Measurements from ENCODE around the gene MORF4L1. TPM values are rescaled to one million over a fixed set of nuclear protein-coding genes. Genes with fewer than 3 reads are reported as not detected.

MORF4L1 gene
- total RNA-seq, 1 donor from 2014 or later: 296 TPM

GRCh38 chr15:78944202-78944625, 71.5 kb downstream of the MORF4L1 start:
- Histone ChIP-seq H3K27me3 (ENCODE audit: control insufficient read depth, insufficient read depth, low read length) (no peaks in the 10 kb centered on the region), H3K4me3 (ENCODE audit: low read depth, low read length) (peak overlapping the region; percentile 74), H3K36me3 (ENCODE audit: control insufficient read depth, insufficient read depth, low read length) (no peaks in the 10 kb centered on the region)
- DNase-seq (ENCODE audit: low read depth) (no peak), FAIRE-seq (no peak)
- no peak for TF ChIP-seq CTCF (IDR thresholded peaks at IDR 0.05; ENCODE audit: insufficient read depth, low read length, severe bottlenecking)

- no peak for DNase-seq (ENCODE audit: low read depth)
- Histone ChIP-seq H3K36me3 (ENCODE audit: control insufficient read depth, insufficient read depth, low read length) (no peaks in the 10 kb centered on the region), H3K27me3 (ENCODE audit: control insufficient read depth, insufficient read depth, low read length) (no peaks in the 10 kb centered on the region), H3K4me3 (ENCODE audit: low read depth, low read length) (peak within 1 kb of the TSS; percentile 74)
- FAIRE-seq: no peak
- peak; percentile 3 for TF ChIP-seq CTCF (IDR thresholded peaks at IDR 0.05; ENCODE audit: insufficient read depth, low read length, severe bottlenecking)
Measured at GRCh38 chr15:78944669-78945407, 72.1 kb downstream of the MORF4L1 start, which contains the start of gene CTSH. Gene CTSH, minus strand, starts transcription at chr15:78945046. Its CDS starts 65 bp downstream, at chr15:78944981.

GRCh38 chr15:78946493-78946892, 73.8 kb downstream of the MORF4L1 start:
- FAIRE-seq (no peak), DNase-seq (ENCODE audit: low read depth) (no peak)
- no peaks in the 10 kb centered on the region for H3K27me3 ChIP-seq (ENCODE audit: control insufficient read depth, insufficient read depth, low read length)
- H3K36me3 ChIP-seq (ENCODE audit: control insufficient read depth, insufficient read depth, low read length): no peaks in the 10 kb centered on the region
- no peak for TF ChIP-seq CTCF (IDR thresholded peaks at IDR 0.05; ENCODE audit: insufficient read depth, low read length, severe bottlenecking)
- no peak overlapping the region for H3K4me3 ChIP-seq (ENCODE audit: low read depth, low read length)

- Histone ChIP-seq H3K27me3 (ENCODE audit: control insufficient read depth, insufficient read depth, low read length) (no peaks in the 10 kb centered on the region), H3K4me3 (ENCODE audit: low read depth, low read length) (no peak overlapping the region), H3K36me3 (ENCODE audit: control insufficient read depth, insufficient read depth, low read length) (no peaks in the 10 kb centered on the region)
- no peak for TF ChIP-seq CTCF (IDR thresholded peaks at IDR 0.05; ENCODE audit: insufficient read depth, low read length, severe bottlenecking)
- DNase-seq (ENCODE audit: low read depth) (no peak), FAIRE-seq (no peak)
Measured at GRCh38 chr15:78947506-78947905, 74.8 kb downstream of the MORF4L1 start.

Other genes starting within 250 kb of the MORF4L1 start
- under 0.01 TPM in 1 of 2 replicates, not detected in the other for gene CHRNB4, start 231.7 kb upstream of the MORF4L1 start, total RNA-seq
- 0.51 and 0.53 TPM in 2 replicates for gene ADAMTS7, start 61.4 kb upstream of the MORF4L1 start, total RNA-seq
- gene CTSH, start 72.2 kb downstream of the MORF4L1 start, total RNA-seq: 47.5 and 75.8 TPM in 2 replicates
- under 0.01 TPM in 1 of 2 replicates, not detected in the other for gene RASGRF1, start 217.9 kb downstream of the MORF4L1 start, total RNA-seq